Kidney (tissue), 14 donors: Measurements from ENCODE around the gene SEC22A. TPM values are rescaled to one million over a fixed set of nuclear protein-coding genes. Genes with fewer than 3 reads are reported as not detected.

Source experiments
- DNase-seq, 5 donors: peaks; one replicate each; pipeline ENCODE4 v3.0.0-alpha.2; 2013 to 2020
- FAIRE-seq: peaks from 2 replicates; lab custom pipeline; 2012; peaks lifted over from hg19 to GRCh38; lab: Jason Lieb, UNC
- H3K27ac ChIP-seq, 2 donors: one replicate each; pipeline ENCODE4 v1.7.0; 2013; ENCODE audit warnings: low read depth in 2 of 2, low read length in 2 of 2, inconsistent platforms in 1 of 2
- H3K27me3 ChIP-seq: one replicate; pipeline ENCODE4 v1.7.1; 2013; ENCODE audit warnings: low read length, inconsistent platforms; ENCODE audit not compliant: control insufficient read depth, insufficient read depth
- H3K36me3 ChIP-seq, 3 donors: one replicate each; pipeline versions ENCODE4 v1.7.0 to v1.7.1; 2013; ENCODE audit warnings: low read length in 3 of 3, control low read depth in 1 of 3, inconsistent platforms in 1 of 3; ENCODE audit not compliant: insufficient read depth in 3 of 3, control insufficient read depth in 2 of 3
- H3K4me1 ChIP-seq, 3 donors: one replicate each; pipeline versions ENCODE4 v1.7.0 to v1.7.1; 2013; ENCODE audit warnings: low read length in 3 of 3, inconsistent platforms in 1 of 3, low read depth in 1 of 3; ENCODE audit not compliant: control insufficient read depth in 2 of 3, insufficient read depth in 2 of 3
- H3K4me3 ChIP-seq, 3 donors: one replicate each; pipeline versions ENCODE4 v1.7.0 to v1.8.1; 2013; ENCODE audit warnings: low read length in 3 of 3, control low read depth in 1 of 3, inconsistent platforms in 1 of 3
- H3K9ac ChIP-seq, 3 donors: one replicate each; pipeline versions ENCODE4 v1.7.0 to v1.7.1; 2013; ENCODE audit warnings: low read length in 3 of 3, control low read depth in 1 of 3, inconsistent platforms in 1 of 3
- H3K9me3 ChIP-seq, 3 donors: one replicate each; pipeline versions ENCODE4 v1.7.0 to v1.7.1; 2013; ENCODE audit warnings: low read length in 3 of 3, control low read depth in 1 of 3, inconsistent platforms in 1 of 3; ENCODE audit not compliant: control insufficient read depth in 2 of 3, insufficient read depth in 1 of 3
- CTCF ChIP-seq: IDR thresholded peaks from 3 replicates; pipeline ENCODE4 v1.5.1; 2012; ENCODE audit warnings: mild to moderate bottlenecking, moderate library complexity, borderline replicate concordance; ENCODE audit not compliant: insufficient read depth; ENCODE audit errors: extremely low read depth
- intact Hi-C: fragments of 100-400 bp; cut with DNase I; formaldehyde crosslinking; loops from one replicate; pipeline ENCODE4 v1.11.1; 2022
- polyA plus RNA-seq: library from polyadenylated mRNA; stranded (reverse); fragments of 350-450 nt; fragmentation: Illumina TruSeq; extraction: RNeasy Lipid Tissue Mini Kit (QIAGEN cat#74804); gene quantifications from one replicate; pipeline ENCODE4 v1.2.3, GENCODE V29; 2014; ENCODE audit warnings: low read depth, low replicate concordance; ENCODE audit not compliant: insufficient read depth
- total RNA-seq: library from RNA; stranded (reverse); fragmentation: NEBNext Ultra II Directional; extraction: Animal tissue kit (Norgen Biotek cat#: 25700); gene quantifications from one replicate; pipeline ENCODE4 v1.2.1, GENCODE V29; 2021
- donor health status: control.
- donor health status: control.
- donor health status: control.
- donor health status: control.
- donor health status: control.
- donor health status: DM: yes; HTN: yes; CAD: no.
- donor health status: Normal renal cell carcinoma (clear cell type).

The SEC22A gene
- total and polyA plus RNA-seq, 2 donors from 2014 or later: 14.8 to 18.6 TPM

- no peak overlapping the region for H3K4me3 ChIP-seq
- H3K36me3 ChIP-seq: peaks cover 0 to 23% (median 8%) of the 10 kb centered on the region in 3 donors
- no peak overlapping the region for H3K27ac ChIP-seq
- TF ChIP-seq CTCF: no peak
- H3K9ac ChIP-seq: no peak overlapping the region
- H3K9me3 ChIP-seq: no peaks in the 10 kb centered on the region
- no peaks in the 10 kb centered on the region for H3K27me3 ChIP-seq
- peaks cover 0 to 4% (median 0%) of the 10 kb centered on the region in 3 donors for H3K4me1 ChIP-seq
- FAIRE-seq: no peak
- DNase-seq: peak in 1 of 5 donors; percentile 29
- intact Hi-C loops: no loop called here
These were observed 45.3 kb upstream of the SEC22A start for GRCh38 chr3:123156276-123156995.

GRCh38 chr3:123157209-123157597, 44.5 kb upstream of the SEC22A start:
- Histone ChIP-seq H3K4me3 (no peak overlapping the region), H3K9me3 (no peaks in the 10 kb centered on the region), H3K4me1 (peaks cover 0 to 4% (median 0%) of the 10 kb centered on the region in 3 donors), H3K9ac (no peak overlapping the region), H3K27ac (no peak overlapping the region), H3K27me3 (no peaks in the 10 kb centered on the region), H3K36me3 (peaks cover 0 to 27% (median 8%) of the 10 kb centered on the region in 3 donors)
- DNase-seq (no peak), FAIRE-seq (no peak)
- intact Hi-C loops: no loop called here
- TF ChIP-seq CTCF: no peak

GRCh38 chr3:123157598-123158287, 44.0 kb upstream of the SEC22A start:
- DNase-seq (no peak), FAIRE-seq (no peak)
- Histone ChIP-seq H3K4me3 (no peak overlapping the region), H3K9me3 (no peaks in the 10 kb centered on the region), H3K4me1 (peaks cover 0 to 4% (median 0%) of the 10 kb centered on the region in 3 donors), H3K36me3 (peaks cover 0 to 27% (median 8%) of the 10 kb centered on the region in 3 donors), H3K27ac (no peak overlapping the region), H3K9ac (no peak overlapping the region), H3K27me3 (no peaks in the 10 kb centered on the region)
- intact Hi-C loops: no loop called here
- no peak for TF ChIP-seq CTCF
